ENCODE results near the gene PATZ1. TPM values are rescaled to one million over a fixed set of nuclear protein-coding genes. Genes with fewer than 3 reads are reported as not detected.
A peak's percentile ranks its signal among the peaks of the same experiment; 100 is the strongest.

PATZ1 gene
- total and polyA plus RNA-seq, 8 donors, result 19.9 to 72.4 (median 66.0) TPM

GRCh38 chr22:31347251-31348008, 1.3 kb upstream of the PATZ1 start:
- H3K9me3 ChIP-seq, result no peaks in the 10 kb centered on the region
- H3K4me1 ChIP-seq, result peaks cover 30 to 44% of the 10 kb centered on the region in 2 donors
- no peak for TF ChIP-seq CTCF (IDR thresholded peaks at IDR 0.05)
- peak overlapping the region; percentile 53 to 73 for H3K4me3 ChIP-seq
- ATAC-seq (peak; percentile 47), DNase-seq (peak; percentile 14 to 90 (median 70))
- H3K27me3 ChIP-seq, result no peaks in the 10 kb centered on the region
- H3K27ac ChIP-seq, result peak overlapping the region; percentile 89 to 90
- intact Hi-C loops (cut with DNase I), result loop anchor here in 1 of 2 donors (10.0 kb wide), 1 partner anchor 47 kb away; the partner anchor contains the start of gene DRG1
- peaks cover 0 to 2% of the 10 kb centered on the region in 2 donors for H3K36me3 ChIP-seq

GRCh38 chr22:31346733-31347250, 646 bp upstream of the PATZ1 start:
- intact Hi-C loops (cut with DNase I), result loop anchor here in 1 of 2 donors (10.0 kb wide), 1 partner anchor 48 kb away; the partner anchor contains the start of gene DRG1
- DNase-seq (peak; percentile 70 to 82 (median 72)), ATAC-seq (peak; percentile 27)
- Histone ChIP-seq H3K4me3 (peak overlapping the region; percentile 53 to 73), H3K36me3 (peaks cover 0 to 9% of the 10 kb centered on the region in 2 donors), H3K9me3 (no peaks in the 10 kb centered on the region), H3K4me1 (peaks cover 30 to 50% of the 10 kb centered on the region in 2 donors), H3K27ac (peak overlapping the region; percentile 89 to 90), H3K27me3 (no peaks in the 10 kb centered on the region)
- TF ChIP-seq CTCF (IDR thresholded peaks at IDR 0.05), result no peak

- intact Hi-C loops (cut with DNase I), result loop anchor here in 1 of 2 donors (10.0 kb wide), 1 partner anchor 49 kb away; the partner anchor contains the start of gene DRG1
- Histone ChIP-seq H3K4me3 (peak overlapping the region; percentile 55 to 73), H3K36me3 (peaks cover 0 to 21% of the 10 kb centered on the region in 2 donors), H3K4me1 (peaks cover 30 to 58% of the 10 kb centered on the region in 2 donors), H3K27me3 (no peaks in the 10 kb centered on the region), H3K9me3 (no peaks in the 10 kb centered on the region), H3K27ac (peak overlapping the region; percentile 79 to 89)
- ATAC-seq (peak; percentile 62), DNase-seq (peak; percentile 82 to 96 (median 91))
- TF ChIP-seq CTCF (IDR thresholded peaks at IDR 0.05), result peak; percentile 86 to 87
These were observed 553 bp downstream of the PATZ1 start for GRCh38 chr22:31345331-31346254.

- no peak for TF ChIP-seq CTCF (IDR thresholded peaks at IDR 0.05)
- H3K9me3 ChIP-seq, result no peaks in the 10 kb centered on the region
- peak; percentile 2 for ATAC-seq
- peak overlapping the region; percentile 55 to 73 for H3K4me3 ChIP-seq
- intact Hi-C loops (cut with DNase I), result loop anchor here in 1 of 2 donors (10.0 kb wide), 1 partner anchor 50 kb away; the partner anchor contains the start of gene DRG1
- no peaks in the 10 kb centered on the region for H3K27me3 ChIP-seq
- H3K4me1 ChIP-seq, result peaks cover 30 to 58% of the 10 kb centered on the region in 2 donors
- peak overlapping the region; percentile 67 to 89 for H3K27ac ChIP-seq
- DNase-seq, result peak in 2 of 4 donors; percentile 6 to 59
- peaks cover 0 to 27% of the 10 kb centered on the region in 2 donors for H3K36me3 ChIP-seq
These were observed 1.4 kb downstream of the PATZ1 start for GRCh38 chr22:31344578-31345330.

Measured in left lung (tissue), 10 donors.